Loucy (cell line): ENCODE measurements around the gene NPRL2.

Source experiments
- H2AFZ ChIP-seq: fragments of 200-600 bp; sonication (generic); 2 replicates; pipeline ENCODE4 v1.6.0; 2016; ENCODE audit warnings: antibody characterized with exemption, mild to moderate bottlenecking, low read length, moderate library complexity
- H3F3A ChIP-seq: fragments of 200-600 bp; 2 replicates; pipeline ENCODE4 v1.6.0; 2016; ENCODE audit warnings: antibody characterized with exemption, low read depth, mild to moderate bottlenecking
- H3K27me3 ChIP-seq: fragments of 200-600 bp; sonication (generic); 2 replicates; pipeline ENCODE4 v1.6.1; 2014; ENCODE audit warnings: low read length, mild to moderate bottlenecking; ENCODE audit not compliant: insufficient read depth, poor library complexity, severe bottlenecking
- H3K36me3 ChIP-seq: fragments of 200-600 bp; sonication (generic); 2 replicates; pipeline ENCODE4 v1.6.1; 2016; ENCODE audit warnings: low read length; ENCODE audit not compliant: insufficient read depth
- H3K4me1 ChIP-seq: fragments of 200-600 bp; sonication (generic); 2 replicates; pipeline ENCODE4 v1.5.1; 2014; ENCODE audit warnings: low read length, mild to moderate bottlenecking; ENCODE audit not compliant: insufficient read depth, poor library complexity, severe bottlenecking
- H3K4me2 ChIP-seq: fragments of 200-600 bp; sonication (generic); 2 replicates; pipeline ENCODE4 v1.6.0; 2014; ENCODE audit warnings: antibody characterized with exemption, low read length, low read depth, mild to moderate bottlenecking; ENCODE audit not compliant: poor library complexity, severe bottlenecking
- H3K4me3 ChIP-seq: fragments of 200-600 bp; sonication (generic); 2 replicates; pipeline ENCODE4 v1.5.1; 2014; ENCODE audit warnings: low read length, mild to moderate bottlenecking, mixed read lengths; ENCODE audit not compliant: poor library complexity, severe bottlenecking
- H3K79me2 ChIP-seq: fragments of 200-600 bp; sonication (generic); 2 replicates; pipeline ENCODE4 v1.6.1; 2014; ENCODE audit warnings: low read length; ENCODE audit not compliant: insufficient read depth
- H3K9ac ChIP-seq: fragments of 200-600 bp; sonication (generic); 2 replicates; pipeline ENCODE4 v1.6.0; 2014; ENCODE audit warnings: mild to moderate bottlenecking, low read depth, low read length, moderate library complexity; ENCODE audit not compliant: poor library complexity, severe bottlenecking
- H3K9me2 ChIP-seq: fragments of 200-600 bp; sonication (generic); replicated peaks from 2 replicates; pipeline ENCODE4 v1.6.1; 2016; ENCODE audit warnings: low read depth, low read length, mixed read lengths
- H3K9me3 ChIP-seq: fragments of 200-600 bp; sonication (generic); 2 replicates; pipeline ENCODE4 v1.6.1; 2014; ENCODE audit warnings: mild to moderate bottlenecking, antibody characterized with exemption, low read length, low read depth; ENCODE audit not compliant: insufficient read depth
- H4K20me1 ChIP-seq: fragments of 200-600 bp; sonication (generic); 2 replicates; pipeline ENCODE4 v1.6.0; 2014; ENCODE audit warnings: antibody characterized with exemption, low read length, mild to moderate bottlenecking; ENCODE audit not compliant: insufficient read depth, poor library complexity, severe bottlenecking
- CTCF ChIP-seq: fragments of 200-600 bp; sonication (generic); conservative IDR thresholded peaks from 2 replicates; pipeline ENCODE4 v1.5.1; 2014; ENCODE audit warnings: mild to moderate bottlenecking, antibody characterized with exemption, low read length
- EZH2phosphoT487 ChIP-seq: fragments of 200-600 bp; IDR thresholded peaks from 2 replicates; pipeline ENCODE4 v1.6.1; 2018; ENCODE audit warnings: antibody characterized with exemption, mild to moderate bottlenecking, moderate library complexity, borderline replicate concordance

NPRL2 gene

GRCh38 chr3:50370594-50370993 lies 20.0 kb upstream of the NPRL2 start:
- H3K79me2 ChIP-seq: no peaks in the 10 kb centered on the region
- H2AFZ ChIP-seq: no peak overlapping the region
- H3K9me3 ChIP-seq: no peaks in the 10 kb centered on the region
- peaks cover 20% of the 10 kb centered on the region for H3K4me1 ChIP-seq
- H3K9me2 ChIP-seq: no peaks in the 10 kb centered on the region
- H3F3A ChIP-seq: 0 out of 2 replicates have a peak, but pooled peaks cover 3% of the 10 kb centered on the region
- TF ChIP-seq CTCF (peak; percentile 59), EZH2phosphoT487 (no peak)
- H3K4me2 ChIP-seq: no peak overlapping the region
- no peaks in the 10 kb centered on the region for H3K27me3 ChIP-seq
- H3K9ac ChIP-seq: no peak overlapping the region
- no peaks in the 10 kb centered on the region for H3K36me3 ChIP-seq
- H4K20me1 ChIP-seq: no peaks in the 10 kb centered on the region
- H3K4me3 ChIP-seq: no peak overlapping the region

GRCh38 chr3:50369012-50369670 lies 18.6 kb upstream of the NPRL2 start:
- Histone ChIP-seq H3K36me3 (no peaks in the 10 kb centered on the region), H3K9me2 (no peaks in the 10 kb centered on the region), H3K9me3 (no peaks in the 10 kb centered on the region), H3F3A (0 out of 2 replicates have a peak, but pooled peaks cover 3% of the 10 kb centered on the region), H3K4me2 (no peak overlapping the region), H3K9ac (no peak overlapping the region), H4K20me1 (no peaks in the 10 kb centered on the region), H3K27me3 (no peaks in the 10 kb centered on the region), H2AFZ (no peak overlapping the region), H3K4me3 (no peak overlapping the region), H3K4me1 (peaks cover 16% of the 10 kb centered on the region), H3K79me2 (no peaks in the 10 kb centered on the region)
- TF ChIP-seq CTCF (no peak), EZH2phosphoT487 (no peak)

GRCh38 chr3:50365842-50366220 lies 15.3 kb upstream of the NPRL2 start:
- Histone ChIP-seq H3K4me1 (no peaks in the 10 kb centered on the region), H3K4me3 (peak overlapping the region; percentile 65), H2AFZ (peak overlapping the region; percentile 32; the same call in 1 of the 2 replicates), H3K9me2 (no peaks in the 10 kb centered on the region), H3K36me3 (no peaks in the 10 kb centered on the region), H3K9ac (no peak overlapping the region), H3K9me3 (no peaks in the 10 kb centered on the region), H4K20me1 (no peaks in the 10 kb centered on the region), H3K79me2 (no peaks in the 10 kb centered on the region), H3K27me3 (no peaks in the 10 kb centered on the region), H3K4me2 (peak overlapping the region; percentile 49), H3F3A (no peaks in the 10 kb centered on the region)
- TF ChIP-seq EZH2phosphoT487 (no peak), CTCF (no peak)
